MCF 10A (cell line): ENCODE data around the gene MRRF. TPM values are rescaled to one million over a fixed set of nuclear protein-coding genes. Genes with fewer than 3 reads are reported as not detected.

Experiments
- BruUV-seq: library from RNA; stranded (reverse); fragments of 400-500 nt; replicated peaks from 2 replicates; lab custom pipeline; 2021; lab: Mats Ljungman, UMichigan
- CTCF ChIA-PET: fragments of 300-600 bp; sonication (Branson Sonifier 250); formaldehyde crosslinking; extraction: SDS; loops from one replicate; lab custom pipeline; 2021; ENCODE audit warnings: antibody characterized with exemption, inconsistent platforms; lab: Yijun Ruan, JAX
- POLR2A ChIA-PET: fragments of 300-600, 350-650 bp; sonication (Branson Sonifier 250); formaldehyde crosslinking; extraction: SDS; loops from one replicate; lab custom pipeline; 2020; ENCODE audit warnings: antibody characterized with exemption, inconsistent platforms; lab: Yijun Ruan, JAX
- DNase-seq: peaks from one replicate; pipeline ENCODE4 v3.0.0-alpha.2; 2018; ENCODE audit not compliant: unreplicated experiment
- H3K27ac Mint-ChIP-seq: one replicate; pipeline ENCODE4 v1.8.0; 2022; ENCODE audit warnings: mild to moderate bottlenecking, low read depth, mixed read lengths; ENCODE audit not compliant: unreplicated experiment
- H3K27me3 Mint-ChIP-seq: one replicate; pipeline ENCODE4 v1.8.0; 2022; ENCODE audit warnings: mixed read lengths; ENCODE audit not compliant: insufficient read depth, unreplicated experiment
- H3K36me3 Mint-ChIP-seq: one replicate; pipeline ENCODE4 v1.8.0; 2022; ENCODE audit warnings: mild to moderate bottlenecking, moderate library complexity, mixed read lengths; ENCODE audit not compliant: insufficient read depth, unreplicated experiment
- H3K4me1 Mint-ChIP-seq: one replicate; pipeline ENCODE4 v1.8.0; 2022; ENCODE audit warnings: mixed read lengths; ENCODE audit not compliant: insufficient read depth, unreplicated experiment
- H3K4me3 Mint-ChIP-seq: one replicate; pipeline ENCODE4 v1.8.0; 2022; ENCODE audit warnings: mild to moderate bottlenecking, moderate library complexity, mixed read lengths; ENCODE audit not compliant: unreplicated experiment
- H3K9me3 Mint-ChIP-seq: one replicate; pipeline ENCODE4 v1.8.0; 2022; ENCODE audit warnings: mixed read lengths; ENCODE audit not compliant: unreplicated experiment
- intact Hi-C: fragments of 100-400 bp; cut with micrococcal nuclease; formaldehyde crosslinking; loops from 2 replicates; pipeline ENCODE4 v1.14.1; 2022
- total RNA-seq: library from RNA; stranded (reverse); gene quantifications from 2 replicates; pipeline ENCODE4 v1.2.3, GENCODE V29; 2022
- TF ChIP-seq, protein P1 (sequence below): fragments of 200-600 bp; IDR thresholded peaks from one replicate; pipeline ENCODE4 v1.8.0; 2022; ENCODE audit warnings: antibody characterized with exemption, mild to moderate bottlenecking; ENCODE audit not compliant: unreplicated experiment

The MRRF gene
- total RNA-seq, 1 experiment from 2014 or later, result 90.3 TPM

DNA sequence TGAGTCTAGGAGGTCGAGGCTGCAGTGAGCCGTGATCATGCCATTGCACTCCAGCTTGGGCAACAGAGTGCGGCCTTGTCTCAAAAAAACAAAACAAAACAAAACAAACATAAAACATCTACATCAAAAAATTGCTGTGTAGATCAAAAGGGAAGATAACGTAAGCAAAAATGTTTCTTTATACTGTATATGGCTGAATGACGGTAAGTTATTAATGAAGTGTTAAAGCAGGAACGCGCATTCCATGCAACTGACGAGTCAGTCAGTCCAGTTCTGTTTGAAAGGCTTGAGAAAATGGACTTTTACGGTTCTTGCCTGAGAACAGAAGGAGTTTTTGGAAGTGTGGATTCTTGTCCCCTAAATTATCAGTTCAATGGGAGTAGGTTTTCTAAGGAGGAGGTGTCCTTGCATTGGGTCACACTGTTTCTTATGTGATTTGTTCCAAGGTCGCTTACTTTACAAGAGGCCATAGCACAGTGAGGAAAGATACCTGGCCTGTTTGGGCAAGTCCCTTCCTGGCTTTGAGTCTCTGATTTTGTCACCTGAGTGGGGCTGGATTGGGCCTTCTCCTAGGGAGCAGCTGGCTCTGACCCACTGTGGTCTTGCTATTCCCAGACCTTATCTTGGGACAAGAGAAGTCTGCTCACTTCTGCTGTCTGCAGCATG is 99.6 kb downstream of the MRRF start:
- POLR2A ChIA-PET, result no interaction called here
- no TSS peak for BruUV-seq

DNA sequence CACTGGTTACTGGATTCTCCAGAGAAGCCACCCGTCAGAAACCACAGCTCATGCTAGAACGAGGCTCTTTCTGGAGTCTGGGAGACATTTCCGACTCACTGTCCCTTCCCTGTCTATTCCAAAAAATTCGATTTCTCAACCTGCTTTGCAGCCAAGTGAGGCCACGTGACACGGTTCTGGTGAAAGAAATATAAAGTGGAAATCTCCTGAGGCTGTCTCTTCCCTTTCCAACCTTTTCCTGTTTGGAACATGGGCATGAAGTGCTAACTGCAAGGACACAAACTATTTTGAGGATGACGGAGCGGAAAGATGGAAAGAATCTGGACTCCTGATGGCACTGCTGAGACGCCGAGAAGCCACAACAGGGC is 100.1 kb downstream of the MRRF start:
- intact Hi-C loops, result loop anchor here (5.0 kb wide), 1 partner anchor 88 kb away; no protein-coding TSS in a partner anchor
- TF ChIP-seq, protein P1, sequence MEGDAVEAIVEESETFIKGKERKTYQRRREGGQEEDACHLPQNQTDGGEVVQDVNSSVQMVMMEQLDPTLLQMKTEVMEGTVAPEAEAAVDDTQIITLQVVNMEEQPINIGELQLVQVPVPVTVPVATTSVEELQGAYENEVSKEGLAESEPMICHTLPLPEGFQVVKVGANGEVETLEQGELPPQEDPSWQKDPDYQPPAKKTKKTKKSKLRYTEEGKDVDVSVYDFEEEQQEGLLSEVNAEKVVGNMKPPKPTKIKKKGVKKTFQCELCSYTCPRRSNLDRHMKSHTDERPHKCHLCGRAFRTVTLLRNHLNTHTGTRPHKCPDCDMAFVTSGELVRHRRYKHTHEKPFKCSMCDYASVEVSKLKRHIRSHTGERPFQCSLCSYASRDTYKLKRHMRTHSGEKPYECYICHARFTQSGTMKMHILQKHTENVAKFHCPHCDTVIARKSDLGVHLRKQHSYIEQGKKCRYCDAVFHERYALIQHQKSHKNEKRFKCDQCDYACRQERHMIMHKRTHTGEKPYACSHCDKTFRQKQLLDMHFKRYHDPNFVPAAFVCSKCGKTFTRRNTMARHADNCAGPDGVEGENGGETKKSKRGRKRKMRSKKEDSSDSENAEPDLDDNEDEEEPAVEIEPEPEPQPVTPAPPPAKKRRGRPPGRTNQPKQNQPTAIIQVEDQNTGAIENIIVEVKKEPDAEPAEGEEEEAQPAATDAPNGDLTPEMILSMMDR, result no peak

More for the DNA sequence above, 99.6 kb downstream of the MRRF start:
- intact Hi-C loops, result no loop called here
- Mint-ChIP-seq H3K36me3 (no peaks in the 10 kb centered on the region), H3K4me1 (peaks cover 16% of the 10 kb centered on the region), H3K27me3 (no peaks in the 10 kb centered on the region), H3K4me3 (no peak overlapping the region), H3K9me3 (peaks cover 6% of the 10 kb centered on the region), H3K27ac (no peak overlapping the region)
- CTCF ChIA-PET, result interaction anchor here (0.6 to 3.7 kb wide), 5 partner anchors 13 to 819 kb away, joined by 3 to 32 read pairs (median 5); no protein-coding TSS in a partner anchor
- TF ChIP-seq, protein P1, result no peak
- DNase-seq, result no peak

DNA sequence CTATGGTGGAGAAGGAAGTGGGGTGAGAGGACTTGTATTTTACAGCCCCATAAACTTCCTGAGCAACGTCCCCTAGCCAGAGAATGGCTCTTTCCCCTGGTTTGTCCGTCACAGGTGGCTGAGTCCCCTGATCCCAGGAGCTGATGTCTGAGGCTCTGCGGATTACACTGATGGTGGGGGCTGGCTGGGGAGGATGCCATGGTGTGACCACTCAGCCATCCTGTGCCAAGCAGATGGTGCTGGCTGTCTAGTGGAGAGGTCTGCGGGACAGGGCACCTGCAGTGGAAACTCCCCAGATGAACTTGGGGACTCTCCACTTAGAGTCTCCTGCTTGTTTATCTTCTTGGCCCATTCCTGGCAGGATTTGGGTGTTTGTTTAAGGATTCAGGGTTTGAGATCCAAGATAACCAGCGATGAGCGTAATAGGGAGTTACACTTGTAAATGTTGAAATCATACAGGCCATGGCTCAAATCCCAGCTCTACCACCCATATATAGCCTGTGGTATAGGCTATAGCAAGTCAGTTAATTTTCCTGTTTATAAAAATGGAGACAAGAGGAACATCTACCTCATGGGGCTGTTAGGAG is 101.5 kb downstream of the MRRF start:
- intact Hi-C loops, result loop anchor here (5.0 kb wide), 1 partner anchor 86 kb away; no protein-coding TSS in a partner anchor
- BruUV-seq, result no TSS peak

More for the DNA sequence above, 100.1 kb downstream of the MRRF start:
- Mint-ChIP-seq H3K27ac (no peak overlapping the region), H3K27me3 (no peaks in the 10 kb centered on the region), H3K4me1 (peaks cover 15% of the 10 kb centered on the region), H3K4me3 (no peak overlapping the region), H3K36me3 (no peaks in the 10 kb centered on the region), H3K9me3 (peaks cover 7% of the 10 kb centered on the region)
- no TSS peak for BruUV-seq
- ChIA-PET CTCF (interaction anchor here (0.6 to 4.2 kb wide), 4 partner anchors 20 to 819 kb away, joined by 3 to 27 read pairs (median 6); no protein-coding TSS in a partner anchor), POLR2A (no interaction called here)
- peak; percentile 38 for DNase-seq

DNA sequence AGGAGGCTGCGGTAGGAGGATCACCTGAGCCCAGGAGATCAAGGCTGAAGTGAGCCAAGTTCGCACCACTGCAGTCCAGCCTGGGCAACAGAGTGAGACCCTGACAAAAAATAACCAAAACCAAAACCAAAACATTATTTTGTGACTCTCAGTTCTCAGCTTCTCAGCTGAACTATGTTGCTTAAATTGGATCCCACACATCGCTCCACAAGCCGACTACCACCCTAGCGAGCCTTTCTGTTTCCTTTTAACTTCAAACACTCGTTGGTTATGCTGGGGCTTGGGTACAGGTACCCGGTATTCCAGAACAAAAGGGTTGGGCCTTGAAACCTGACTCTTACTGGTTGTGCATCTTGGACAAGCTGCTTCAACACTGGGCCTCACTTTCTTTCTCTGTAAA is 102.4 kb downstream of the MRRF start:
- Mint-ChIP-seq H3K27me3 (no peaks in the 10 kb centered on the region), H3K4me3 (no peak overlapping the region), H3K4me1 (peaks cover 6% of the 10 kb centered on the region), H3K27ac (no peak overlapping the region), H3K9me3 (peaks cover 7% of the 10 kb centered on the region), H3K36me3 (no peaks in the 10 kb centered on the region)
- DNase-seq, result no peak
- intact Hi-C loops, result loop anchor here (5.0 kb wide), 1 partner anchor 85 kb away; no protein-coding TSS in a partner anchor
- CTCF ChIA-PET, result interaction anchor here (0.7 to 4.9 kb wide), 9 partner anchors 10 to 274 kb away, joined by 3 to 27 read pairs (median 4); no protein-coding TSS in a partner anchor
- POLR2A ChIA-PET, result no interaction called here
- BruUV-seq, result no TSS peak
- TF ChIP-seq, protein P1, result no peak

More for the DNA sequence above, 101.5 kb downstream of the MRRF start:
- no peak overlapping the region for H3K4me3 Mint-ChIP-seq
- peak; percentile 12 for DNase-seq
- H3K4me1 Mint-ChIP-seq, result peaks cover 6% of the 10 kb centered on the region
- TF ChIP-seq, protein P1, result no peak
- CTCF ChIA-PET, result interaction anchor here (0.7 to 4.9 kb wide), 11 partner anchors 11 to 1635 kb away, joined by 3 to 27 read pairs (median 4); no protein-coding TSS in a partner anchor
- POLR2A ChIA-PET, result no interaction called here
- H3K27me3 Mint-ChIP-seq, result no peaks in the 10 kb centered on the region
- H3K36me3 Mint-ChIP-seq, result no peaks in the 10 kb centered on the region
- H3K27ac Mint-ChIP-seq, result no peak overlapping the region
- H3K9me3 Mint-ChIP-seq, result peaks cover 7% of the 10 kb centered on the region
